ENCODE data around the gene PTPRK. TPM values are rescaled to one million over a fixed set of nuclear protein-coding genes. Genes with fewer than 3 reads are reported as not detected.

PTPRK gene
- polyA plus RNA-seq, 3 donors: 0.01 TPM; not detected in 2

- Histone ChIP-seq H3K4me2 (replicated peaks; ENCODE audit: extremely low read depth, low read length, poor library complexity, severe bottlenecking) (no peak overlapping the region), H3K4me3 (replicated peaks in 1 of 3; ENCODE audit: low read depth in 2 of 3, low read length in 3 of 3) (no peak overlapping the region), H3K4me1 (ENCODE audit: control insufficient read depth in 1 of 2, insufficient read depth in 2 of 2, low read length in 2 of 2) (no peaks in the 10 kb centered on the region), H4K20me1 (ENCODE audit: insufficient read depth, low read length) (no peaks in the 10 kb centered on the region), H3K79me2 (ENCODE audit: insufficient read depth, low read length) (no peaks in the 10 kb centered on the region), H3K27me3 (ENCODE audit: control insufficient read depth in 2 of 2, insufficient read depth in 2 of 2, low read length in 2 of 2) (no peaks in the 10 kb centered on the region), H3K27ac (ENCODE audit: low read depth in 1 of 2, low read length in 2 of 2) (no peak overlapping the region), H3K9me3 (replicated peaks in 1 of 2; ENCODE audit: control insufficient read depth in 1 of 2, insufficient read depth in 1 of 2, low read length in 2 of 2) (no peaks in the 10 kb centered on the region), H3K9ac (ENCODE audit: insufficient read depth, low read length, poor library complexity, severe bottlenecking) (no peak overlapping the region), H3K36me3 (replicated peaks in 1 of 2; ENCODE audit: control insufficient read depth in 1 of 2, insufficient read depth in 2 of 2, low read length in 2 of 2) (no peaks in the 10 kb centered on the region), H2AFZ (ENCODE audit: insufficient read depth, low read depth, low read length, poor library complexity, severe bottlenecking) (no peak overlapping the region)
- intact Hi-C loops (cut with micrococcal nuclease): no loop called here
- H3K36me3 Mint-ChIP-seq: no peaks in the 10 kb centered on the region
- no peak overlapping the region for H3K4me3 Mint-ChIP-seq
- WGBS (ENCODE audit: insufficient coverage): no CpG with 5 or more reads among the region's 1 CpG
- peaks cover 0 to 7% (median 5%) of the 10 kb centered on the region in 7 donors for H3K9me3 Mint-ChIP-seq
- H3K27ac Mint-ChIP-seq: no peak overlapping the region
- peaks cover 5% of the 10 kb centered on the region for H3K4me1 Mint-ChIP-seq
- H3K27me3 Mint-ChIP-seq (ENCODE audit: low read depth in 3 of 3): peaks cover 0 to 2% (median 0%) of the 10 kb centered on the region in 3 donors
- TF ChIP-seq, protein P1, sequence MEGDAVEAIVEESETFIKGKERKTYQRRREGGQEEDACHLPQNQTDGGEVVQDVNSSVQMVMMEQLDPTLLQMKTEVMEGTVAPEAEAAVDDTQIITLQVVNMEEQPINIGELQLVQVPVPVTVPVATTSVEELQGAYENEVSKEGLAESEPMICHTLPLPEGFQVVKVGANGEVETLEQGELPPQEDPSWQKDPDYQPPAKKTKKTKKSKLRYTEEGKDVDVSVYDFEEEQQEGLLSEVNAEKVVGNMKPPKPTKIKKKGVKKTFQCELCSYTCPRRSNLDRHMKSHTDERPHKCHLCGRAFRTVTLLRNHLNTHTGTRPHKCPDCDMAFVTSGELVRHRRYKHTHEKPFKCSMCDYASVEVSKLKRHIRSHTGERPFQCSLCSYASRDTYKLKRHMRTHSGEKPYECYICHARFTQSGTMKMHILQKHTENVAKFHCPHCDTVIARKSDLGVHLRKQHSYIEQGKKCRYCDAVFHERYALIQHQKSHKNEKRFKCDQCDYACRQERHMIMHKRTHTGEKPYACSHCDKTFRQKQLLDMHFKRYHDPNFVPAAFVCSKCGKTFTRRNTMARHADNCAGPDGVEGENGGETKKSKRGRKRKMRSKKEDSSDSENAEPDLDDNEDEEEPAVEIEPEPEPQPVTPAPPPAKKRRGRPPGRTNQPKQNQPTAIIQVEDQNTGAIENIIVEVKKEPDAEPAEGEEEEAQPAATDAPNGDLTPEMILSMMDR (IDR thresholded peaks at IDR 0.05): no peak
- DNase-seq: no peak
Measured at GRCh38 chr6:128127650-128128049, 392.7 kb downstream of the PTPRK start.

DNA sequence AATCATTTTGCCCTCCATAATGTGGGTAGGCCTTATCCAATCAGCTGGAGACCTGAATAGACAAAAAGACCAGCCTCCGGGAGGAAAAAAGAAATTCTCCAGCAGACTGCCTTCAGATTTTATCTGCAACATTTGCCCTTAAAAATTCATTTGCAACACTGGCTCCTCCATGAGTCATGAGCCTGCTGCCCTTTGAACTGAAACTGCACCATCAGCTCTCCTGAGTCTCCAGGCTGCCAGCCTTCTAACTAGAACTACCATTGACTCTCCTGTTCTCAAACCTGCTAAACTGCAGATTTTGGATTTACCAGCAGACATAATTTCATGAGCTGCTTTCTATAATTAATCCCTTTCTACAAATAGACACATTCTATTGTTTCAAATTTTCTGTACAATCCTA lies 395.7 kb downstream of the PTPRK start:
- no peaks in the 10 kb centered on the region for H3K9me3 ChIP-seq (replicated peaks in 1 of 2; ENCODE audit: control insufficient read depth in 1 of 2, insufficient read depth in 1 of 2, low read length in 2 of 2)
- no peak overlapping the region for H3K27ac ChIP-seq (ENCODE audit: low read depth in 1 of 2, low read length in 2 of 2)
- peak overlapping the region in 1 of 7 donors; percentile 59 for H3K27ac Mint-ChIP-seq
- H2AFZ ChIP-seq (ENCODE audit: insufficient read depth, low read depth, low read length, poor library complexity, severe bottlenecking): no peak overlapping the region
- no peaks in the 10 kb centered on the region for H4K20me1 ChIP-seq (ENCODE audit: insufficient read depth, low read length)
- WGBS (ENCODE audit: insufficient coverage): 80% methylated on average over 1 of the region's 1 CpG
- intact Hi-C loops (cut with micrococcal nuclease): no loop called here
- no peak overlapping the region for H3K9ac ChIP-seq (ENCODE audit: insufficient read depth, low read length, poor library complexity, severe bottlenecking)
- no peaks in the 10 kb centered on the region for H3K79me2 ChIP-seq (ENCODE audit: insufficient read depth, low read length)
- H3K36me3 ChIP-seq (replicated peaks in 1 of 2; ENCODE audit: control insufficient read depth in 1 of 2, insufficient read depth in 2 of 2, low read length in 2 of 2): no peaks in the 10 kb centered on the region
- DNase-seq: no peak
- H3K4me1 ChIP-seq (ENCODE audit: control insufficient read depth in 1 of 2, insufficient read depth in 2 of 2, low read length in 2 of 2): no peaks in the 10 kb centered on the region
- H3K9me3 Mint-ChIP-seq: peaks cover 0 to 5% (median 1%) of the 10 kb centered on the region in 7 donors
- no peak overlapping the region for H3K4me3 ChIP-seq (replicated peaks in 1 of 3; ENCODE audit: low read depth in 2 of 3, low read length in 3 of 3)
- H3K4me2 ChIP-seq (replicated peaks; ENCODE audit: extremely low read depth, low read length, poor library complexity, severe bottlenecking): no peak overlapping the region
- TF ChIP-seq, protein P1 (IDR thresholded peaks at IDR 0.05): no peak
- H3K27me3 ChIP-seq (ENCODE audit: control insufficient read depth in 2 of 2, insufficient read depth in 2 of 2, low read length in 2 of 2): no peaks in the 10 kb centered on the region
- H3K36me3 Mint-ChIP-seq: no peaks in the 10 kb centered on the region
- no peaks in the 10 kb centered on the region for H3K4me1 Mint-ChIP-seq
- H3K4me3 Mint-ChIP-seq: no peak overlapping the region
- H3K27me3 Mint-ChIP-seq (ENCODE audit: low read depth in 3 of 3): peaks cover 0 to 2% (median 0%) of the 10 kb centered on the region in 3 donors

Data from CD14-positive monocyte (primary cell).